Transverse colon (tissue), 4 donors: ENCODE results near the gene MFSD12.

Experiments used
- CTCF ChIP-seq, 5 experiments: fragments of 200-600 bp in 3 of 5; fragments of 450-650 bp in 2 of 5; sonication (generic) in 3 of 5; IDR thresholded peaks; 1 replicate in 2 of 5; 2 replicates in 3 of 5; pipeline ENCODE4 v1.5.1; 2016 to 2017; ENCODE audit warnings: antibody characterized with exemption in 5 of 5, inconsistent platforms in 3 of 5, mild to moderate bottlenecking in 2 of 5, moderate library complexity in 1 of 5
- EP300 ChIP-seq: sonication (generic); formaldehyde crosslinking; IDR thresholded peaks from one replicate; pipeline ENCODE4 v1.6.1; 2017; ENCODE audit warnings: antibody characterized with exemption, low read depth
- POLR2A ChIP-seq: fragments of 450-650 bp; IDR thresholded peaks from one replicate; pipeline ENCODE4 v1.6.1; 2016; ENCODE audit warnings: antibody characterized with exemption, mild to moderate bottlenecking, moderate library complexity
- POLR2AphosphoS5 ChIP-seq, 3 donors: sonication (generic); formaldehyde crosslinking; IDR thresholded peaks; one replicate each; pipeline ENCODE4 v1.6.1; 2016; ENCODE audit warnings: antibody characterized with exemption in 3 of 3

DNA sequence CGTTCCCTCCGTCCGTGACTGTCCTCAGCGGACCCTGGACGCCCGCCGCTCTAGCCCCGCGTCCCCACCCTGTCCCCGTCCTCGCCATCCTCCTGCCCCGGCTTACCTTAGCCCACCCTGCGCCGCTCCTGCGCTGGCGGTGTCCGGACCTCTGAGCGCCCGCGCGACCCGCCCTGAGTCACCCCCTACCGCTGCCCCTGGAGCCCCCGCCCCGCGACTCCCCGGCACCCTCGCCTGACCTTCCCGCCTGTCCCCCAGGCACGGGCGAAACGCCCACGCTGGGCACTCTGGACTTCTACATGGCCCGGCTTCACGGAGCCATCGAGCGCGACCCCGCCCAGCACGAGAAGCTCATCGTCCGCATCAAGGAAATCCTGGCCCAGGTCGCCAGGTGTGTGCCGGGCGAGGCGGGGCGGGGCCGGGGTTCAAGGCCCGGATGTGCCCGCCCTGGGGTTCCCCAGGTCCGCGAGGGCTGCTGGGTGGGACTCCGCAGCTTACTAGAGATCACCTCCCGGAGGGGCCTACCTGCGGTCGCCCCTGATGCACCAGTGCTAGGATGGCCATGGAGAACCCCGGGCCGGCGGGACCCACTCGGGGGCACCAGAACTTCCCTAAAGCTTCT, 20.4 kb upstream of the MFSD12 start:
- TF ChIP-seq CTCF (IDR thresholded peaks at IDR 0.05) (no peak), POLR2A (peak; percentile 28), EP300 (no peak), POLR2AphosphoS5 (IDR thresholded peaks at IDR 0.05) (peak in 2 of 3 donors; percentile 40 to 52)
